ENCODE data around the gene PPP6R1. TPM values are rescaled to one million over a fixed set of nuclear protein-coding genes. Genes with fewer than 3 reads are reported as not detected.

PPP6R1 gene
- total and polyA plus RNA-seq, 10 donors: 49.2 to 150 (median 129) TPM

DNA sequence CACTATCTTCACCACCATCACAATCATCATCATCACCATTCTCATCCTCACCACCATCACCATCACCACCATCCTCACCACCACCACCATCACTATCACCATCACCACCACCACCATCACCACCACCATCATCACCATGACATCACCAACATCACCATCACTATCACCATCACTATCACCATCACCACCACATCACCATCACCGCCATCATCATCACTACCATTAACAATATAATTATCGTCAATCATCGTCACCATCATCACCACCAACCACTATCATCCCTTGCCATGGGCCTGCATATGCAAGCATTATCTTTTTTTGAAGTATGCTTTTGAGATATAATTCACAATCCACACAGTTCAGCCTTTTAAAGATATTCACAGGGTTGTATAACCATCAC, 7.6 kb upstream of the PPP6R1 start:
- H3K4me3 ChIP-seq: no peak overlapping the region
- H3K9me3 ChIP-seq: peaks cover 0 to 5% (median 0%) of the 10 kb centered on the region in 8 donors
- intact Hi-C loops (cut with DNase I; ENCODE audit: low total_unique reads): no loop called here
- no peak for DNase-seq
- no peak overlapping the region for H3K27ac ChIP-seq
- no peaks in the 10 kb centered on the region for H3K27me3 ChIP-seq (replicated peaks in 1 of 7)
- peaks cover 0 to 41% (median 4%) of the 10 kb centered on the region in 6 donors for H3K36me3 ChIP-seq
- H3K4me1 ChIP-seq: no peaks in the 10 kb centered on the region
- TF ChIP-seq POLR2AphosphoS5 (IDR thresholded peaks at IDR 0.05): no peak
- TF ChIP-seq CTCF (IDR thresholded peaks at IDR 0.05 in 8 of 11, conservative IDR thresholded peaks at IDR 0.05 in 3 of 11): no peak
- no peak for TF ChIP-seq POLR2A (IDR thresholded peaks at IDR 0.05)
- 94 to 99% (median 97%) methylated on average over 3 of the region's 3 CpGs for WGBS, 5 donors

GRCh38 chr19:55265723-55266386, 7.0 kb upstream of the PPP6R1 start:
- no peak for DNase-seq
- intact Hi-C loops (cut with DNase I; ENCODE audit: low total_unique reads): no loop called here
- WGBS, 5 donors: 91 to 99% (median 96%) methylated on average over 11 to 12 of the region's 12 CpGs

GRCh38 chr19:55265173-55265572, 6.4 kb upstream of the PPP6R1 start:
- Histone ChIP-seq H3K36me3 (peaks cover 0 to 30% (median 1%) of the 10 kb centered on the region in 6 donors), H3K4me1 (peaks cover under 1 to 6% (median 2%) of the 10 kb centered on the region in 6 donors), H3K27ac (no peak overlapping the region), H3K27me3 (replicated peaks in 1 of 7) (no peaks in the 10 kb centered on the region), H3K4me3 (no peak overlapping the region), H3K9me3 (peaks cover 0 to 5% (median 0%) of the 10 kb centered on the region in 8 donors)
- TF ChIP-seq POLR2A (IDR thresholded peaks at IDR 0.05) (no peak), POLR2AphosphoS5 (IDR thresholded peaks at IDR 0.05) (no peak), CTCF (IDR thresholded peaks at IDR 0.05 in 8 of 11, conservative IDR thresholded peaks at IDR 0.05 in 3 of 11) (no peak)
- intact Hi-C loops (cut with DNase I; ENCODE audit: low total_unique reads): no loop called here
- DNase-seq: peak; percentile 64
- WGBS, 5 donors: 91 to 96% (median 94%) methylated on average over 10 to 16 of the region's 16 CpGs

More at GRCh38 chr19:55265723-55266386, 7.0 kb upstream of the PPP6R1 start:
- Histone ChIP-seq H3K27me3 (replicated peaks in 1 of 7) (no peaks in the 10 kb centered on the region), H3K4me1 (no peaks in the 10 kb centered on the region), H3K36me3 (peaks cover 0 to 36% (median 3%) of the 10 kb centered on the region in 6 donors), H3K27ac (no peak overlapping the region), H3K4me3 (no peak overlapping the region), H3K9me3 (peaks cover 0 to 5% (median 0%) of the 10 kb centered on the region in 8 donors)
- TF ChIP-seq POLR2AphosphoS5 (IDR thresholded peaks at IDR 0.05): no peak

- peaks cover 7 to 12% (median 8%) of the 10 kb centered on the region in 6 donors for H3K4me1 ChIP-seq
- DNase-seq: no peak
- no peak overlapping the region for H3K4me3 ChIP-seq
- no peaks in the 10 kb centered on the region for H3K27me3 ChIP-seq (replicated peaks in 1 of 7)
- H3K36me3 ChIP-seq: peaks cover 0 to 24% (median 0%) of the 10 kb centered on the region in 6 donors
- TF ChIP-seq CTCF (IDR thresholded peaks at IDR 0.05 in 8 of 11, conservative IDR thresholded peaks at IDR 0.05 in 3 of 11) (no peak), POLR2AphosphoS5 (IDR thresholded peaks at IDR 0.05) (no peak), POLR2A (IDR thresholded peaks at IDR 0.05) (no peak)
- intact Hi-C loops (cut with DNase I; ENCODE audit: low total_unique reads): no loop called here
- 92 to 95% (median 94%) methylated on average over 5 of the region's 5 CpGs for WGBS, 5 donors
- H3K9me3 ChIP-seq: peaks cover 0 to 5% (median 0%) of the 10 kb centered on the region in 8 donors
- no peak overlapping the region for H3K27ac ChIP-seq
These were observed 5.7 kb upstream of the PPP6R1 start for GRCh38 chr19:55264531-55264930.

Data from spleen (tissue), 11 donors.